GM21447 (cell line): ENCODE data around the gene SH3TC1.

Experiments used
- ATAC-seq: cut with Tn5 transposase; IDR thresholded peaks from one replicate; pipeline ENCODE4 v1.9.1; 2021; ENCODE audit not compliant: unreplicated experiment

Gene SH3TC1

GRCh38 chr4:8285976-8286718, 87.1 kb downstream of the SH3TC1 start:
- no peak for ATAC-seq

- no peak for ATAC-seq
Measured at GRCh38 chr4:8286719-8287342, 87.7 kb downstream of the SH3TC1 start.

- no peak for ATAC-seq
Measured at GRCh38 chr4:8287343-8288280, 88.5 kb downstream of the SH3TC1 start.

GRCh38 chr4:8289151-8289750, 90.2 kb downstream of the SH3TC1 start:
- no peak for ATAC-seq

- no peak for ATAC-seq
Measured at GRCh38 chr4:8289956-8290700, 91.0 kb downstream of the SH3TC1 start.

- ATAC-seq: no peak
Measured at GRCh38 chr4:8290701-8290970, 91.5 kb downstream of the SH3TC1 start.
